T-helper 2 cell treated with Interferon-gamma antibody and Interleukin-4, amounts not matched to agents 100 ng/mL and 5 ng/mL, for 36 hours (primary cell): Measurements from ENCODE around the gene ACO2. TPM values are rescaled to one million over a fixed set of nuclear protein-coding genes. Genes with fewer than 3 reads are reported as not detected.

ENCODE experiments used
- intact Hi-C: fragments of 100-400 bp; cut with micrococcal nuclease; formaldehyde crosslinking; loops from one replicate; pipeline ENCODE4 v1.15.1; 2023
- total RNA-seq: library from RNA; stranded (reverse); gene quantifications from 2 replicates; pipeline ENCODE4 v1.2.3, GENCODE V29; 2022

ACO2 gene
- total RNA-seq, 1 donor from 2014 or later: 87.8 TPM

GRCh38 chr22:41518048-41518347 lies 49.1 kb downstream of the ACO2 start:
- intact Hi-C loops: no loop called here

GRCh38 chr22:41521126-41521525 lies 52.2 kb downstream of the ACO2 start:
- intact Hi-C loops: no loop called here

- intact Hi-C loops: no loop called here
These were observed 53.9 kb downstream of the ACO2 start for GRCh38 chr22:41522813-41523212.

- intact Hi-C loops: no loop called here
These were observed 54.7 kb downstream of the ACO2 start for GRCh38 chr22:41523464-41524221.

- intact Hi-C loops: no loop called here
These were observed 55.3 kb downstream of the ACO2 start for GRCh38 chr22:41524251-41524661.

GRCh38 chr22:41524809-41525449 lies 56.0 kb downstream of the ACO2 start:
- intact Hi-C loops: no loop called here

- intact Hi-C loops: loop anchor here (1.0 kb wide), 1 partner anchor 121 kb away; no protein-coding TSS in a partner anchor
These were observed 56.7 kb downstream of the ACO2 start for GRCh38 chr22:41525450-41526225.

- intact Hi-C loops: loop anchor here (1.0 kb wide), 1 partner anchor 122 kb away; no protein-coding TSS in a partner anchor
These were observed 57.4 kb downstream of the ACO2 start for GRCh38 chr22:41526226-41526829.

- intact Hi-C loops: loop anchor here (1.0 kb wide), 1 partner anchor 123 kb away; no protein-coding TSS in a partner anchor
These were observed 58.2 kb downstream of the ACO2 start for GRCh38 chr22:41526830-41527799.

GRCh38 chr22:41528132-41528766 lies 59.3 kb downstream of the ACO2 start:
- intact Hi-C loops: no loop called here

GRCh38 chr22:41528938-41529561 lies 60.1 kb downstream of the ACO2 start:
- intact Hi-C loops: no loop called here

GRCh38 chr22:41530890-41531714 lies 62.2 kb downstream of the ACO2 start:
- intact Hi-C loops: no loop called here

GRCh38 chr22:41531715-41532477 lies 63.0 kb downstream of the ACO2 start:
- intact Hi-C loops: no loop called here

GRCh38 chr22:41532908-41533825 lies 64.2 kb downstream of the ACO2 start:
- intact Hi-C loops: no loop called here

GRCh38 chr22:41534219-41534618 lies 65.3 kb downstream of the ACO2 start:
- intact Hi-C loops: no loop called here

- intact Hi-C loops: no loop called here
These were observed 66.3 kb downstream of the ACO2 start for GRCh38 chr22:41535244-41535643.

GRCh38 chr22:41537203-41537602 lies 68.3 kb downstream of the ACO2 start:
- intact Hi-C loops: no loop called here
